Brain microvascular endothelial cell (primary cell): ENCODE data around the gene FLRT1.

Experiments
- DNase-seq: peaks from one replicate; pipeline ENCODE4 v3.0.0-alpha.2; 2020
- H3K27ac ChIP-seq: fragments of 250-450 bp; sonication (Bioruptor Pico); 2 replicates; pipeline ENCODE4 v1.5.1; 2020; ENCODE audit warnings: mild to moderate bottlenecking, moderate library complexity
- H3K27me3 ChIP-seq: fragments of 250-450 bp; sonication (Bioruptor Pico); replicated peaks from 2 replicates; pipeline ENCODE4 v1.5.1; 2020; ENCODE audit warnings: mild to moderate bottlenecking
- H3K36me3 ChIP-seq: fragments of 250-450 bp; sonication (Bioruptor Pico); replicated peaks from 2 replicates; pipeline ENCODE4 v1.5.1; 2020; ENCODE audit warnings: mild to moderate bottlenecking
- H3K4me3 ChIP-seq: 2 replicates; pipeline ENCODE4 v1.5.1; 2011; ENCODE audit warnings: low read depth, mild to moderate bottlenecking, control low read depth, low read length, moderate library complexity
- CTCF ChIP-seq: IDR thresholded peaks from 2 replicates; pipeline ENCODE4 v1.5.1; 2011; ENCODE audit warnings: low read depth, mild to moderate bottlenecking, moderate library complexity, low read length, control low read depth, inconsistent platforms; ENCODE audit errors: missing control alignments
- in situ Hi-C: cut with HindIII; loops from 2 replicates; pipeline ENCODE4 v1.10.0; 2017; ENCODE audit warnings: low sequenced_read_pairs, low pct_ligation_motif_present

The FLRT1 gene

GRCh38 chr11:64073542-64073941, 37.8 kb downstream of the FLRT1 start:
- TF ChIP-seq CTCF: no peak
- H3K27ac ChIP-seq: no peak overlapping the region
- peaks cover 3% of the 10 kb centered on the region for H3K27me3 ChIP-seq
- in situ Hi-C loops: no loop called here
- no peaks in the 10 kb centered on the region for H3K36me3 ChIP-seq
- H3K4me3 ChIP-seq: no peak overlapping the region
- DNase-seq: no peak

- DNase-seq: no peak
- H3K36me3 ChIP-seq: no peaks in the 10 kb centered on the region
- H3K4me3 ChIP-seq: no peak overlapping the region
- in situ Hi-C loops: no loop called here
- peaks cover 8% of the 10 kb centered on the region for H3K27me3 ChIP-seq
- no peak for TF ChIP-seq CTCF
- H3K27ac ChIP-seq: no peak overlapping the region
Observed at GRCh38 chr11:64074239-64074638, 38.5 kb downstream of the FLRT1 start.

DNA sequence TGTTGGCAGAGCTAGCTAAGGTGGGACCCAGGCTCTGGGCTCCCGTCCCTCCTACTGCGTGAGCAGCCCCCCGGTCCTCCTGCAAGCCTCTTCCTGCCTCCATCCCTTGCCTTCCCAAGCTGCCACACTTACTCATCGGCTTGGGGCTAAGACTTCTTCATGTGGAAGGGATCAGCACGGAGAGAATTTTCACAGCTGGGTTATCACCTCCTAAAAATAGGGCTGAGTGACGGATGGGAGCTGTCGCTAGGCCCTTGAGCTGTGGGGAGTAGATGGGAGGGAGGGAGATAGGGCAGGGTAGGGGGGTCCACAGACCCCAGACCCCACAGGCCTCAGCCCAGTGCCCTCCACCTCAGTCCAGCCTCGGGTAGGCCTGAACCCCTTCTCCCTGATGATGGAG, 41.0 kb downstream of the FLRT1 start:
- no peak overlapping the region for H3K4me3 ChIP-seq
- in situ Hi-C loops: no loop called here
- H3K36me3 ChIP-seq: no peaks in the 10 kb centered on the region
- DNase-seq: no peak
- no peak overlapping the region for H3K27ac ChIP-seq
- H3K27me3 ChIP-seq: peaks cover 28% of the 10 kb centered on the region
- no peak for TF ChIP-seq CTCF

GRCh38 chr11:64077607-64078006, 41.9 kb downstream of the FLRT1 start:
- no peak for TF ChIP-seq CTCF
- H3K27ac ChIP-seq: no peak overlapping the region
- DNase-seq: no peak
- H3K27me3 ChIP-seq: peaks cover 33% of the 10 kb centered on the region
- H3K36me3 ChIP-seq: no peaks in the 10 kb centered on the region
- in situ Hi-C loops: no loop called here
- H3K4me3 ChIP-seq: no peak overlapping the region

DNA sequence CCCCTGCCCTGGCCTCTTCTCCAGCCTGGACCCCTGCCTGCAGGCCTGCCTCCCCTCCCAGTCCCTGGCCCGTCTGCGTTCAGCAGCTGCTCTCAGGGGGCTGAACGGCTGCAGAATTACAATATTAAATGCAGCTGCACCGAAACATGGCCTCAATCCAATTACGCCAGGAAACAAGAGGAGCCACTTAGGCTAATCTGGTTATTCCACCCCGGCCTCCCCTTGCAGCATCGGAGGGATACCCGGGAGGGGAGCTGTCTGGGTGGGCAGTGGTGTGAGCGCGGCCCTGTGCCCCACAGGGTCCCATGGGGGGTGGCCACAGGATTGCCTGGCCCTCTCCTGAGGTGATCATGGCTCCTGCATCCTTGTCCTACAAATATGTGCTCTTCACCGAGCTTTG, 42.6 kb downstream of the FLRT1 start:
- in situ Hi-C loops: no loop called here

More for the DNA sequence above, 42.6 kb downstream of the FLRT1 start:
- no peak for DNase-seq
- Histone ChIP-seq H3K4me3 (no peak overlapping the region), H3K27ac (no peak overlapping the region), H3K36me3 (no peaks in the 10 kb centered on the region), H3K27me3 (peaks cover 39% of the 10 kb centered on the region)
- no peak for TF ChIP-seq CTCF
